Renal cortex interstitium (tissue), 11 donors: ENCODE data around the gene C6orf15. TPM values are rescaled to one million over a fixed set of nuclear protein-coding genes. Genes with fewer than 3 reads are reported as not detected.

Experiments
- DNase-seq, 11 donors: peaks; one replicate each; pipeline ENCODE4 v3.0.0-alpha.2; 2013; ENCODE audit warnings: low read depth in 9 of 11, low spot score in 4 of 11; ENCODE audit errors: extremely low read depth in 1 of 11
- polyA plus RNA-seq, 3 donors: library from polyadenylated mRNA; unstranded; fragments of 120-200 nt; gene quantifications; one replicate each; pipeline ENCODE4 v1.2.1, GENCODE V29; 2013; ENCODE audit not compliant: insufficient read length in 3 of 3

The C6orf15 gene
- polyA plus RNA-seq, 3 donors: not detected

DNA sequence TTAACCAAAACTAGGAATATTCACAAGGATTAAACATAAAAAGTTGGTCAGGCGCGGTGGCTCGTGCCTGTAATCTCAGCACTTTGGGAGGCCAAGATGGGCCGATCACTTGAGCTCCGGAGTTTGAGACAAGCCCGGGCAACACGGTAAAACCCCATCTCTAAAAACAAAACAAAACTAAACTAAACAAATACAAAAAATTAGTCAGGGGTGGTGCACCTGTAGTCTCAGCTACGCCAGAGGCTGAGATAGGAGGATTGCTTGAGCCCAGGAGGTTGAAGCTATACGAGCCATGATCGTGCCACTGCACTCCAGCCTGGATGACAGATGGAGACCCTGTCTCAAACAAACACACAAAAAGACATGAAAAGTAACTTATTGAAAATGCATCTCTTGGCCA lies 23.3 kb upstream of the C6orf15 start:
- DNase-seq: no peak

DNA sequence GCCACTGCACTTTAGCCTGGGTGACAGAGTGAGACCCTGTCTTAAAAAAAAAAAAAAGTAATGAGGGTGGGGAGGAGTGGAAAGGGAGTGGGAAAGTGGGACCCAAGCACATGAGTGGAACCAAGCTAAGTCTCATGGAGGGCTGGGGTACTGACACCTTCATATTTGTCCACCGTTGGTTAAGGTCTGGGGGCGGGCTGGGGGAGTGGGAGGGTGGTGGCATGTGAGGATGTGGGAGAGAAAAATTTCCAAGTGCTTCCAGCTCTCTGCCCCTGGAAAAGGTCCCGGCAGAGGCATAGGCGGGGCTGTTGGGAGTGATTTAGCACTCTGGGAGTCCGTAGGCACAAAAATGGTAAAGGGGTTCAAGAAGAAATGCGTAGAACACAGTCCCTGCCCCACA lies 20.4 kb upstream of the C6orf15 start:
- no peak for DNase-seq

GRCh38 chr6:31131595-31131994 lies 19.2 kb upstream of the C6orf15 start:
- DNase-seq: no peak

GRCh38 chr6:31130751-31131150 lies 18.4 kb upstream of the C6orf15 start:
- no peak for DNase-seq

GRCh38 chr6:31129130-31129529 lies 16.8 kb upstream of the C6orf15 start:
- no peak for DNase-seq

- peak in 5 of 11 donors; percentile 34 to 52 (median 38) for DNase-seq
Observed at GRCh38 chr6:31128093-31128676, 15.8 kb upstream of the C6orf15 start.

- no peak for DNase-seq
Observed at GRCh38 chr6:31126396-31127175, 14.2 kb upstream of the C6orf15 start.

DNA sequence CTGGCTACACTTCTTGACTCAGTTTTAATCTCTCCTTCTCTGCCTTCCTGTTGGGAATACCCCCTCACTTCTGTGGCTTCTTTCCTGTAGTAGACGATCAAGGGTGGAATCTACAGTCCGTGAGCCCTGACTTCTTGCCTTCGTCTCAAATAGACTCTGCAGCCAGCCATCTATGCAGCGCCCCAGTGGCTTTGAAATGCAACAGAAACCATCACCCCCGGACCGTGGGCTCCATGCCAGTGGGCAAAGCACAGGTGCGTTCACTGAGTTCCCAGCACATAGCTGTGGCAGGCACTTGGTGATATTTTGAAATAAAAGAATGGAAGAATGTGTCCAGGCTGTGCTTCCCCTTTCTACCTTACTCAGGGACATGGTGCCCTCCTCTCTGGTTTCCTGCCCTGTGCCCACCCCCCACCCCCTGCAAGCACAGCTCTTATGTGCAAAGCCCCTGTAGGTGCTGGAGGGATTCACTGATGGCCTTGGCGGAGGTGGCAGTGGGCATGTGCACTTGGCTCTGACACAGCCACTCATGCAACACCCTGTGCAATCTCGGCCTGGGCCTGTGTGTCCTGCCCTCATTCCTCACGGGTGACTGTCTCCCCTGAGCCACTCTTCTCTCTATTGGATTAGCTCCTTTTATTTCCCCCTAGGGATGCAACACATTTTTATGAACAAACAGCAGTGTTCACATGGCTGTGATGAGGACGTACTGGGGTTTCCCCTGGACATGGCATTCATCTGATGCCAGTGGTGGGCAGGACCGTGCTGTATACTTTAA lies 13.4 kb upstream of the C6orf15 start:
- no peak for DNase-seq

- DNase-seq: no peak
Observed at GRCh38 chr6:31125162-31125561, 12.8 kb upstream of the C6orf15 start.

- DNase-seq: peak in 8 of 11 donors; percentile 40 to 85 (median 75)
Observed at GRCh38 chr6:31122791-31123706, 10.7 kb upstream of the C6orf15 start.

- DNase-seq: no peak
Observed at GRCh38 chr6:31121131-31121790, 8.9 kb upstream of the C6orf15 start.

- DNase-seq: no peak
Observed at GRCh38 chr6:31120151-31120915, 8.0 kb upstream of the C6orf15 start, which contains the start of gene CDSN. CDSN (minus strand) TSS chr6:31120446; CDS start chr6:31120419, 27 bp downstream.

- no peak for DNase-seq
Observed at GRCh38 chr6:31118178-31118577, 5.8 kb upstream of the C6orf15 start.

GRCh38 chr6:31116661-31117385 lies 4.4 kb upstream of the C6orf15 start:
- no peak for DNase-seq

DNA sequence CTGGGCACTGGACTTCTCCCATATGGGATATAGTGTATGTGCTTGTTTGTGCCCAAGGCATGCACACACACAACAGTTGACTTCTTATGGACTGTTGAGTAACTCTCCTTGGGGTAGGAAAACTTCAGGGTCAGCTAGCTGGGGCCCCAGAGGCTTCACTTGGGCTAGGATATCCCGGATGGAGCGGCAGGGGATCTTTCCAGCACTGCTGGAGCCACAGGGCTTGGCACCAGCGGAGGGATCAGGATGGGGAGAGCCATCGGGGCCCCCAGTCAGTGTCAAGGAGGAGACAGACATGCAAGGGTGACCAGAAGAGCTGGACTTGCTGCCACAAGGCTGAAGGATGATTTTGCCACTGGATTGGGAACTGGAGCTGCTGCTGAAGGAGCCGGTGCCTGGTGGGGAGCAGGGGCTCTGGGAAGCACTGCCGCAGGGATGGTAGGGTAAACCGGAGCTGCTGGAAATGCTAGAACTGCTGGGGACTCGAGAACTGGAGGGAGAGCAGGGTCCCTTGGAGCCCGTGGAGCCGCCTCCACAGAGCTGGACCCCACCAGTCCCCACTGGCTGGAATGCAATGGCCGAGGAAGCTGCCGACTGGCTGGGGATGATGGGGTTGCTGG lies 3.7 kb upstream of the C6orf15 start:
- no peak for DNase-seq

DNA sequence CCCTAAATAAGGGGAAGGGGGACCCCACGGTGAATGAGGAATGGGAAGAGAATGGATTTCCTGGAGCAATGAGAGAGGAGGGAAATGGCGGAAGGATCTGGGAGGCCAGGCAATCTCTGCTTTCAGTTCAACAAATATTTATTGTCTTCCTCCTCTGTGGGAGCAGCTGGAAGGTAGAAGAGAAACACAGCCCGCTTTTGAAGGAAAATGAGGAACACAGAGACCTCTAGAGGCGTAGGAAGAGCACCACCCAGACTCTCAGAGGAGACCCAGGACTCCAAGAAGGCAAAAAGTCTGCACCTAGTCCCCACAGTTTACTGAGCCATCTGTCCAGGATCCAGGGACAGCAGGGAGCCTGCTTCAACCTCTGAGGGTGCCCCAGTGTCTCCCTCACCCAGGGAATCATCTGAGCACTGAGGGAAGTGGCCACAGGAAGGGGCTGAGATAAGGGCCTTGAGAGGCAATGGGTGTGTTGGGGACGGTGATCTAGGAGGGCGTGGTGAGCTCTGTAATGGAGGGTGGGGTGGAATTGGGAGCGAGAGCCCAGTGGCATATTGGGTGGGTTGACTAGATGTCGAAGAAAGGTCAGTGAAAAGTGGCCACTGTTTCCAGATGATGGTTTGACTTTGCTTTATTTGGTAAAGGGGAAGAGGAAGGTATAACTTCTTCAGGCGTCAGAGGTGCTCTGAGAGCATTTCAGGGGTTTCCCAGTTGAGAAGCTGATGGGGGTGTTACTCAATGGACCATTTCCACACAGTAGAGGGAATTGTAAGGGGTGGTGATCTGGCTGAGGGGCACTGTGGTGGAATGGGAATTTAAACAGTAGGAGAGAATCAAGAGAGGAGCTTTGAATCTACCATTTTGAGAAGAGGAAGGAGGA lies 2.8 kb upstream of the C6orf15 start:
- DNase-seq: no peak
